ACC112 (cell line): ENCODE results near the gene CDH4.

Source experiments
- H2AFZ ChIP-seq: fragments of 200-600 bp; sonication (generic); one replicate; pipeline ENCODE4 v1.6.0; 2017; ENCODE audit warnings: antibody characterized with exemption, low read length; ENCODE audit not compliant: unreplicated experiment
- H3K27ac ChIP-seq: fragments of 200-600 bp; sonication (generic); 2 replicates; pipeline ENCODE4 v1.5.1; 2014; ENCODE audit warnings: low read depth, mild to moderate bottlenecking, antibody characterized with exemption, low read length, moderate library complexity
- H3K27me3 ChIP-seq: fragments of 200-600 bp; sonication (generic); 2 replicates; pipeline ENCODE4 v1.6.1; 2014; ENCODE audit warnings: mild to moderate bottlenecking, antibody characterized with exemption, low read length, moderate library complexity, mixed read lengths; ENCODE audit not compliant: insufficient read depth
- H3K36me3 ChIP-seq: fragments of 200-600 bp; sonication (generic); 2 replicates; pipeline ENCODE4 v1.6.1; 2016; ENCODE audit warnings: mild to moderate bottlenecking, antibody characterized with exemption, low read length, moderate library complexity, mixed read lengths; ENCODE audit not compliant: insufficient read depth
- H3K4me1 ChIP-seq: fragments of 200-600 bp; sonication (generic); one replicate; pipeline ENCODE4 v1.6.1; 2016; ENCODE audit warnings: low read length, mixed read lengths; ENCODE audit not compliant: insufficient read depth, unreplicated experiment, control insufficient read depth
- H3K4me3 ChIP-seq: fragments of 200-600 bp; sonication (generic); 2 replicates; pipeline ENCODE4 v1.5.1; 2014; ENCODE audit warnings: mild to moderate bottlenecking, low read depth, low read length
- H3K79me2 ChIP-seq: fragments of 200-600 bp; sonication (generic); one replicate; pipeline ENCODE4 v1.6.0; 2016; ENCODE audit warnings: low read length; ENCODE audit not compliant: control insufficient read depth, unreplicated experiment, insufficient read depth

The CDH4 gene

GRCh38 chr20:61830991-61831390 is 578.9 kb downstream of the CDH4 start:
- Histone ChIP-seq H3K27me3 (no peaks in the 10 kb centered on the region; the same call in 1 of the 2 replicates), H3K4me1 (no peaks in the 10 kb centered on the region), H2AFZ (no peak overlapping the region), H3K36me3 (no peaks in the 10 kb centered on the region), H3K4me3 (no peak overlapping the region), H3K27ac (no peak overlapping the region), H3K79me2 (no peaks in the 10 kb centered on the region)

- Histone ChIP-seq H3K27me3 (no peaks in the 10 kb centered on the region; the same call in 1 of the 2 replicates), H3K36me3 (no peaks in the 10 kb centered on the region), H3K4me1 (no peaks in the 10 kb centered on the region), H3K79me2 (no peaks in the 10 kb centered on the region), H3K27ac (no peak overlapping the region), H3K4me3 (no peak overlapping the region), H2AFZ (no peak overlapping the region)
Observed at GRCh38 chr20:61832181-61832580, 580.1 kb downstream of the CDH4 start.

- no peak overlapping the region for H3K4me3 ChIP-seq
- H3K4me1 ChIP-seq = no peaks in the 10 kb centered on the region
- no peak overlapping the region for H2AFZ ChIP-seq
- no peaks in the 10 kb centered on the region for H3K36me3 ChIP-seq
- H3K27ac ChIP-seq = no peak overlapping the region
- no peaks in the 10 kb centered on the region; the same call in 1 of the 2 replicates for H3K27me3 ChIP-seq
- H3K79me2 ChIP-seq = no peaks in the 10 kb centered on the region
Observed at GRCh38 chr20:61833807-61834610, 581.9 kb downstream of the CDH4 start.

GRCh38 chr20:61835301-61835700 is 583.2 kb downstream of the CDH4 start:
- H3K4me3 ChIP-seq = no peak overlapping the region
- no peaks in the 10 kb centered on the region for H3K79me2 ChIP-seq
- no peak overlapping the region for H3K27ac ChIP-seq
- H3K36me3 ChIP-seq = no peaks in the 10 kb centered on the region
- no peak overlapping the region for H2AFZ ChIP-seq
- H3K4me1 ChIP-seq = no peaks in the 10 kb centered on the region
- no peaks in the 10 kb centered on the region; the same call in 1 of the 2 replicates for H3K27me3 ChIP-seq

- H3K36me3 ChIP-seq = no peaks in the 10 kb centered on the region
- no peaks in the 10 kb centered on the region; the same call in 1 of the 2 replicates for H3K27me3 ChIP-seq
- no peaks in the 10 kb centered on the region for H3K4me1 ChIP-seq
- no peak overlapping the region for H3K4me3 ChIP-seq
- no peaks in the 10 kb centered on the region for H3K79me2 ChIP-seq
- H3K27ac ChIP-seq = no peak overlapping the region
- H2AFZ ChIP-seq = no peak overlapping the region
Observed at GRCh38 chr20:61835791-61836350, 583.8 kb downstream of the CDH4 start.

- Histone ChIP-seq H3K4me3 (no peak overlapping the region), H3K79me2 (no peaks in the 10 kb centered on the region), H3K36me3 (no peaks in the 10 kb centered on the region), H3K27ac (no peak overlapping the region), H3K4me1 (no peaks in the 10 kb centered on the region), H2AFZ (no peak overlapping the region), H3K27me3 (no peaks in the 10 kb centered on the region; the same call in 1 of the 2 replicates)
Observed at GRCh38 chr20:61837200-61837599, 585.1 kb downstream of the CDH4 start.

- no peak overlapping the region for H2AFZ ChIP-seq
- H3K79me2 ChIP-seq = no peaks in the 10 kb centered on the region
- no peaks in the 10 kb centered on the region for H3K36me3 ChIP-seq
- H3K27ac ChIP-seq = no peak overlapping the region
- no peaks in the 10 kb centered on the region for H3K4me1 ChIP-seq
- no peaks in the 10 kb centered on the region for H3K27me3 ChIP-seq
- H3K4me3 ChIP-seq = no peak overlapping the region
Observed at GRCh38 chr20:61839223-61839911, 587.3 kb downstream of the CDH4 start.

GRCh38 chr20:61839912-61840778 is 588.1 kb downstream of the CDH4 start:
- Histone ChIP-seq H3K4me1 (no peaks in the 10 kb centered on the region), H3K27me3 (no peaks in the 10 kb centered on the region), H3K4me3 (no peak overlapping the region), H3K27ac (no peak overlapping the region), H2AFZ (no peak overlapping the region), H3K36me3 (no peaks in the 10 kb centered on the region), H3K79me2 (no peaks in the 10 kb centered on the region)

GRCh38 chr20:61840779-61841455 is 588.9 kb downstream of the CDH4 start:
- Histone ChIP-seq H3K79me2 (no peaks in the 10 kb centered on the region), H3K36me3 (no peaks in the 10 kb centered on the region), H3K4me1 (no peaks in the 10 kb centered on the region), H3K27me3 (no peaks in the 10 kb centered on the region), H3K4me3 (no peak overlapping the region), H2AFZ (no peak overlapping the region), H3K27ac (no peak overlapping the region)

GRCh38 chr20:61841551-61841950 is 589.5 kb downstream of the CDH4 start:
- H3K4me1 ChIP-seq = no peaks in the 10 kb centered on the region

More at GRCh38 chr20:61841551-61841950, 589.5 kb downstream of the CDH4 start:
- Histone ChIP-seq H3K27me3 (no peaks in the 10 kb centered on the region), H3K27ac (no peak overlapping the region), H3K79me2 (no peaks in the 10 kb centered on the region), H3K4me3 (no peak overlapping the region), H2AFZ (no peak overlapping the region), H3K36me3 (no peaks in the 10 kb centered on the region)
